ENCODE results near the gene RAB27A. TPM values are rescaled to one million over a fixed set of nuclear protein-coding genes. Genes with fewer than 3 reads are reported as not detected.

Gene RAB27A
- total and polyA plus RNA-seq, 12 donors, result 3.0 to 13.9 (median 4.3) TPM

- Histone ChIP-seq H3K27me3 (no peaks in the 10 kb centered on the region), H3K27ac (no peak overlapping the region), H3K4me3 (no peak overlapping the region), H3K4me1 (peaks cover 0 to 8% (median 0%) of the 10 kb centered on the region in 9 donors), H3K36me3 (peaks cover 0 to 76% (median 6%) of the 10 kb centered on the region in 9 donors), H3K9me3 (no peaks in the 10 kb centered on the region)
- no peak for TF ChIP-seq CTCF (IDR thresholded peaks at IDR 0.05)
- WGBS, 2 donors, result 77 to 93% methylated on average over 1 of the region's 1 CpG
- intact Hi-C loops (cut with DNase I), result no loop called here
- ATAC-seq (no peak), DNase-seq (no peak)
Observed at GRCh38 chr15:55327387-55327786, 37.8 kb upstream of the RAB27A start.

GRCh38 chr15:55322467-55322866 lies 32.9 kb upstream of the RAB27A start:
- H3K36me3 ChIP-seq, result peaks cover 0 to 30% (median 0%) of the 10 kb centered on the region in 9 donors
- no peaks in the 10 kb centered on the region for H3K27me3 ChIP-seq
- WGBS, 2 donors, result 79 to 82% methylated on average over 5 of the region's 5 CpGs
- intact Hi-C loops (cut with DNase I), result no loop called here
- no peaks in the 10 kb centered on the region for H3K9me3 ChIP-seq
- ATAC-seq (no peak), DNase-seq (no peak)
- H3K4me1 ChIP-seq, result peaks cover 0 to 28% (median 19%) of the 10 kb centered on the region in 9 donors
- no peak overlapping the region for H3K27ac ChIP-seq
- no peak overlapping the region for H3K4me3 ChIP-seq
- TF ChIP-seq CTCF (IDR thresholded peaks at IDR 0.05), result no peak

GRCh38 chr15:55320963-55321362 lies 31.4 kb upstream of the RAB27A start:
- no peak overlapping the region for H3K4me3 ChIP-seq
- H3K27me3 ChIP-seq, result no peaks in the 10 kb centered on the region
- no peak overlapping the region for H3K27ac ChIP-seq
- no peak for TF ChIP-seq CTCF (IDR thresholded peaks at IDR 0.05)
- peaks cover 0 to 36% (median 0%) of the 10 kb centered on the region in 9 donors for H3K36me3 ChIP-seq
- peaks cover 0 to 38% (median 29%) of the 10 kb centered on the region in 9 donors for H3K4me1 ChIP-seq
- 92 to 94% methylated on average over 1 of the region's 1 CpG for WGBS, 2 donors
- ATAC-seq (no peak), DNase-seq (no peak)
- intact Hi-C loops (cut with DNase I), result no loop called here
- H3K9me3 ChIP-seq, result no peaks in the 10 kb centered on the region

- TF ChIP-seq CTCF (IDR thresholded peaks at IDR 0.05), result no peak
- Histone ChIP-seq H3K9me3 (no peaks in the 10 kb centered on the region), H3K36me3 (peaks cover 0 to 36% (median 0%) of the 10 kb centered on the region in 9 donors), H3K27me3 (no peaks in the 10 kb centered on the region), H3K4me3 (peak overlapping the region in 6 of 10 donors; percentile 65 to 92 (median 82)), H3K27ac (peak overlapping the region in 1 of 10 donors; percentile 98), H3K4me1 (peaks cover 0 to 38% (median 29%) of the 10 kb centered on the region in 9 donors)
- ATAC-seq (no peak), DNase-seq (no peak)
- intact Hi-C loops (cut with DNase I), result no loop called here
- WGBS, 2 donors, result 54 to 68% methylated on average over 2 of the region's 2 CpGs
Observed at GRCh38 chr15:55320238-55320550, 30.6 kb upstream of the RAB27A start.
